PFSK-1 (cell line): ENCODE measurements around the gene PAQR6.

Experiments
- POLR2AphosphoS5 ChIP-seq: IDR thresholded peaks from 2 replicates; pipeline ENCODE4 v1.6.1; 2012; ENCODE audit warnings: low read depth, mild to moderate bottlenecking, control low read depth, low read length, moderate library complexity
- SIN3A ChIP-seq: IDR thresholded peaks from 2 replicates; pipeline ENCODE4 v1.6.1; 2012; ENCODE audit warnings: mild to moderate bottlenecking, low read length, moderate library complexity, borderline replicate concordance; ENCODE audit not compliant: insufficient read depth
- TAF1 ChIP-seq: IDR thresholded peaks from 2 replicates; pipeline ENCODE4 v1.6.1; 2012; ENCODE audit warnings: low read length, control low read depth, borderline replicate concordance; ENCODE audit not compliant: insufficient read depth
- TF ChIP-seq, protein P1 (sequence below), 2 experiments: IDR thresholded peaks; 2 replicates each; pipeline versions ENCODE4 v1.6.1 to v1.8.0; 2011 to 2012; ENCODE audit warnings: low read depth in 2 of 2, low read length in 2 of 2, control low read depth in 1 of 2, inconsistent platforms in 1 of 2, mild to moderate bottlenecking in 1 of 2, moderate library complexity in 1 of 2; ENCODE audit not compliant: insufficient read depth in 1 of 2

DNA sequence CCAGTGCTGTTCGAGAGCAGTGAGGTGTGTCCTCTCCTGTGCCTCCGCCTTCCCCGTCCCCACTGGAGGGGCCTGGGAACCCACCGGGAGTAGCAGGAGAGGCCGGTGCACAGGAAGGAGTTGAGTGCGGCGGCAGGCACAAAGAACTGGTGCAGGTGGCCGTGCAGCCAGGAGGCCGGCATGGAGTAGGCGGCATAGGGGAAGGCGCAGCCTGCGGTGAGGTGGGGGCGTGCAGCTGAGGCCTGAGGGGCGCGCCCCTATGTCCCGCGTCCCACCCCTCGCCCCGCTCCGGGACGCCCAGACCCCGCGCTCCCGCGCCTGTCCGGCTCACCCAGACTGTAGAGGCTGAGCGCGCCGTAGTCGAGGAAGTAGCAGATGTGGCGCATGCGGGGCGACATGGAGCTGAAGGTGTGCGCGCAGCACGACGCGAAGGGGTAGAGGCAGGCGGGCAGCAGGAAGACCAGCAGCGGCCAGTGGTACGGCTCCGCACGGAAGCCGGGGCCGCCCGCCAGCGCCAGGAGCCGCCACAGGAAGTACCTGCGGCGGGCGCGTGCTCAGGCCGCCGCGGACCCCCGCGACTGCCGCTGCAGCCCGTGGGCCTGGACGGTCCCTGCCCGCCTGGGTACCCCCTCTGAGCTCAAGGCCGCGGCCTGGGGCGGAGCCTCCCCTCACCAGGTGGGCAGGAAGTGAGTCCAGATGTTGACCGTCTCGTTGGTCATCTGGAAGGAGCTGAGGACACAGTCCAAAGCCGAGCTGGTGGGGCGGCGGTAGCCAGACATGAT, 2.2 kb downstream of the PAQR6 start:
- TF ChIP-seq POLR2AphosphoS5 (no peak), SIN3A (no peak), TAF1 (no peak)
- TF ChIP-seq, protein P1, sequence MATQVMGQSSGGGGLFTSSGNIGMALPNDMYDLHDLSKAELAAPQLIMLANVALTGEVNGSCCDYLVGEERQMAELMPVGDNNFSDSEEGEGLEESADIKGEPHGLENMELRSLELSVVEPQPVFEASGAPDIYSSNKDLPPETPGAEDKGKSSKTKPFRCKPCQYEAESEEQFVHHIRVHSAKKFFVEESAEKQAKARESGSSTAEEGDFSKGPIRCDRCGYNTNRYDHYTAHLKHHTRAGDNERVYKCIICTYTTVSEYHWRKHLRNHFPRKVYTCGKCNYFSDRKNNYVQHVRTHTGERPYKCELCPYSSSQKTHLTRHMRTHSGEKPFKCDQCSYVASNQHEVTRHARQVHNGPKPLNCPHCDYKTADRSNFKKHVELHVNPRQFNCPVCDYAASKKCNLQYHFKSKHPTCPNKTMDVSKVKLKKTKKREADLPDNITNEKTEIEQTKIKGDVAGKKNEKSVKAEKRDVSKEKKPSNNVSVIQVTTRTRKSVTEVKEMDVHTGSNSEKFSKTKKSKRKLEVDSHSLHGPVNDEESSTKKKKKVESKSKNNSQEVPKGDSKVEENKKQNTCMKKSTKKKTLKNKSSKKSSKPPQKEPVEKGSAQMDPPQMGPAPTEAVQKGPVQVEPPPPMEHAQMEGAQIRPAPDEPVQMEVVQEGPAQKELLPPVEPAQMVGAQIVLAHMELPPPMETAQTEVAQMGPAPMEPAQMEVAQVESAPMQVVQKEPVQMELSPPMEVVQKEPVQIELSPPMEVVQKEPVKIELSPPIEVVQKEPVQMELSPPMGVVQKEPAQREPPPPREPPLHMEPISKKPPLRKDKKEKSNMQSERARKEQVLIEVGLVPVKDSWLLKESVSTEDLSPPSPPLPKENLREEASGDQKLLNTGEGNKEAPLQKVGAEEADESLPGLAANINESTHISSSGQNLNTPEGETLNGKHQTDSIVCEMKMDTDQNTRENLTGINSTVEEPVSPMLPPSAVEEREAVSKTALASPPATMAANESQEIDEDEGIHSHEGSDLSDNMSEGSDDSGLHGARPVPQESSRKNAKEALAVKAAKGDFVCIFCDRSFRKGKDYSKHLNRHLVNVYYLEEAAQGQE (IDR thresholded peaks at IDR 0.05; ENCODE audit: insufficient read depth in 1 of 2, low read depth in 2 of 2, low read length in 2 of 2), result no peak
